Esophagus squamous epithelium (tissue), 5 donors: ENCODE data around the gene DYNC1I2. TPM values are rescaled to one million over a fixed set of nuclear protein-coding genes. Genes with fewer than 3 reads are reported as not detected.

Experiments
- DNase-seq: peaks from one replicate; lab custom pipeline; 2025; lab: John Stamatoyannopoulos, UW
- H3K27ac ChIP-seq, 4 donors: fragments of 200-600 bp; sonication (generic); one replicate each; pipeline ENCODE4 v1.5.1; 2016 to 2019; ENCODE audit warnings: mild to moderate bottlenecking in 1 of 4
- H3K27me3 ChIP-seq, 4 donors: fragments of 200-600 bp; sonication (generic); 1 replicate in 3 of 4; 2 replicates in 1 of 4; pipeline versions ENCODE4 v1.5.1 to v1.6.0; 2017 to 2021; ENCODE audit warnings: antibody characterized with exemption in 1 of 4
- H3K36me3 ChIP-seq, 3 donors: fragments of 200-600 bp; sonication (generic); one replicate each; pipeline ENCODE4 v1.5.1; 2016 to 2019
- H3K4me1 ChIP-seq, 3 donors: fragments of 200-600 bp; sonication (generic); one replicate each; pipeline ENCODE4 v1.5.1; 2017 to 2019
- H3K4me3 ChIP-seq, 4 donors: fragments of 200-600 bp; sonication (generic); 1 replicate in 3 of 4; 2 replicates in 1 of 4; pipeline ENCODE4 v1.5.1; 2016 to 2019; ENCODE audit warnings: mild to moderate bottlenecking in 2 of 4, moderate library complexity in 1 of 4
- H3K9me3 ChIP-seq, 3 donors: fragments of 200-600 bp; sonication (generic); one replicate each; pipeline ENCODE4 v1.5.1; 2016 to 2019
- CTCF ChIP-seq, 6 experiments: fragments of 450-650 bp in 4 of 6; fragments of 200-600 bp in 2 of 6; sonication (generic) in 2 of 6; IDR thresholded peaks; one replicate each; pipeline ENCODE4 v1.5.1; 2016 to 2019; ENCODE audit warnings: antibody characterized with exemption in 6 of 6, mild to moderate bottlenecking in 4 of 6, moderate library complexity in 4 of 6
- POLR2A ChIP-seq, 4 donors: fragments of 450-650 bp; IDR thresholded peaks; one replicate each; pipeline ENCODE4 v1.6.1; 2017; ENCODE audit warnings: antibody characterized with exemption in 4 of 4, mild to moderate bottlenecking in 4 of 4, moderate library complexity in 3 of 4
- WGBS, 2 donors: methylation state at CpG; one replicate each; pipeline ENCODE4 v1.1.5; 2018; 5-methylcytosine and 5-hydroxymethylcytosine counted together
- intact Hi-C: fragments of 100-400 bp; cut with DNase I; formaldehyde crosslinking; loops from one replicate; pipeline ENCODE4 v1.15.0; 2022
- total RNA-seq, 4 donors: library from RNA; depleted of rRNA; stranded (reverse); fragments of >200 nt; gene quantifications; one replicate each; pipeline ENCODE4 v1.1.0, GENCODE V29; 2016
- donor health status: DM: yes; HTN: yes; CAD: no.

DYNC1I2 gene
- total RNA-seq, 4 donors from 2014 or later, result 77.9 to 105 (median 91.9) TPM

- Histone ChIP-seq H3K27me3 (no peaks in the 10 kb centered on the region), H3K36me3 (peaks cover 0 to 69% (median 0%) of the 10 kb centered on the region in 3 donors)
- no peak for DNase-seq
Observed at GRCh38 chr2:171792886-171793580, 105.8 kb downstream of the DYNC1I2 start.

GRCh38 chr2:171793691-171794678 is 106.7 kb downstream of the DYNC1I2 start:
- no peak for DNase-seq
- Histone ChIP-seq H3K27ac (no peak overlapping the region), H3K27me3 (no peaks in the 10 kb centered on the region), H3K9me3 (no peaks in the 10 kb centered on the region), H3K36me3 (peaks cover 0 to 65% (median 0%) of the 10 kb centered on the region in 3 donors), H3K4me3 (no peak overlapping the region), H3K4me1 (peaks cover 0 to 9% (median 0%) of the 10 kb centered on the region in 3 donors)
- 74% methylated on average over 4 to 5 of the region's 6 CpGs for WGBS, 2 donors
- intact Hi-C loops, result no loop called here
- TF ChIP-seq POLR2A (IDR thresholded peaks at IDR 0.05) (no peak), CTCF (IDR thresholded peaks at IDR 0.05) (no peak)

More at GRCh38 chr2:171792886-171793580, 105.8 kb downstream of the DYNC1I2 start:
- no peak for TF ChIP-seq POLR2A (IDR thresholded peaks at IDR 0.05)
- no peak for TF ChIP-seq CTCF (IDR thresholded peaks at IDR 0.05)
- Histone ChIP-seq H3K9me3 (no peaks in the 10 kb centered on the region), H3K4me1 (no peaks in the 10 kb centered on the region), H3K27ac (no peak overlapping the region), H3K4me3 (no peak overlapping the region)
- intact Hi-C loops, result no loop called here
- WGBS, 2 donors, result 79 to 91% methylated on average over 4 of the region's 4 CpGs

- peaks cover 0 to 9% (median 0%) of the 10 kb centered on the region in 3 donors for H3K4me1 ChIP-seq
- 60 to 61% methylated on average over 4 of the region's 4 CpGs for WGBS, 2 donors
- no peak overlapping the region for H3K27ac ChIP-seq
- no peak overlapping the region for H3K4me3 ChIP-seq
- H3K36me3 ChIP-seq, result peaks cover 0 to 65% (median 0%) of the 10 kb centered on the region in 3 donors
- TF ChIP-seq CTCF (IDR thresholded peaks at IDR 0.05) (no peak), POLR2A (IDR thresholded peaks at IDR 0.05) (no peak)
- intact Hi-C loops, result no loop called here
- DNase-seq, result no peak
- no peaks in the 10 kb centered on the region for H3K27me3 ChIP-seq
- no peaks in the 10 kb centered on the region for H3K9me3 ChIP-seq
Observed at GRCh38 chr2:171794918-171795317, 107.6 kb downstream of the DYNC1I2 start.

Other genes with a start within 250 kb of the DYNC1I2 start
- gene CYBRD1, start 165.0 kb upstream of the DYNC1I2 start, total RNA-seq, result 100 to 1,000 TPM in 1 of 4 donors, 10 to 100 TPM in 2, 1 to 10 TPM in 1; 5.7 to 176 (median 45.7) TPM
- gene SLC25A12, start 206.8 kb downstream of the DYNC1I2 start, total RNA-seq, result 10 to 100 TPM; 12.0 to 31.1 (median 22.1) TPM
- 10 to 100 TPM; 18.7 to 37.2 (median 28.9) TPM for gene HAT1, start 235.0 kb downstream of the DYNC1I2 start, total RNA-seq